Fibroblast of the aortic adventitia (primary cell): ENCODE data around the gene UPK1A. TPM values are rescaled to one million over a fixed set of nuclear protein-coding genes. Genes with fewer than 3 reads are reported as not detected.

ENCODE experiments used
- DNase-seq: peaks from one replicate; pipeline ENCODE4 v3.0.0-alpha.2; 2010; ENCODE audit warnings: low read depth
- H3K4me3 ChIP-seq: 2 replicates; pipeline ENCODE4 v1.5.1; 2011; ENCODE audit warnings: low read depth, mild to moderate bottlenecking, control low read depth, low read length, moderate library complexity
- CTCF ChIP-seq: IDR thresholded peaks from 2 replicates; pipeline ENCODE4 v1.5.1; 2011; ENCODE audit warnings: mild to moderate bottlenecking, low read length, control low read depth, inconsistent platforms; ENCODE audit not compliant: insufficient read depth
- total RNA-seq: library from RNA; depleted of rRNA; stranded (reverse); fragments of >200 nt; gene quantifications from 2 replicates; pipeline ENCODE4 v1.2.3, GENCODE V29; 2012; ENCODE audit warnings: low replicate concordance

Gene UPK1A
- total RNA-seq, 1 donor, result not detected

GRCh38 chr19:35637165-35637564 lies 29.2 kb upstream of the UPK1A start:
- DNase-seq, result no peak

GRCh38 chr19:35639321-35639639 lies 27.0 kb upstream of the UPK1A start:
- H3K4me3 ChIP-seq, result no peak overlapping the region
- no peak for DNase-seq
- no peak for TF ChIP-seq CTCF

More at GRCh38 chr19:35637165-35637564, 29.2 kb upstream of the UPK1A start:
- no peak for TF ChIP-seq CTCF
- no peak overlapping the region for H3K4me3 ChIP-seq

- no peak for TF ChIP-seq CTCF
- DNase-seq, result no peak
- no peak overlapping the region for H3K4me3 ChIP-seq
These were observed 26.5 kb upstream of the UPK1A start for GRCh38 chr19:35639863-35640262.

GRCh38 chr19:35641515-35642151 lies 24.7 kb upstream of the UPK1A start, which contains the start of gene ETV2:
Gene ETV2 (plus strand): TSS chr19:35641745. CDS start chr19:35642461, 716 bp downstream.
- no peak for TF ChIP-seq CTCF
- peak; percentile 12 for DNase-seq
- no peak within 1 kb of the TSS for H3K4me3 ChIP-seq

GRCh38 chr19:35642312-35642711 lies 24.0 kb upstream of the UPK1A start:
- no peak for DNase-seq
- TF ChIP-seq CTCF, result no peak

GRCh38 chr19:35642798-35643254 lies 23.5 kb upstream of the UPK1A start:
- no peak for DNase-seq
- no peak for TF ChIP-seq CTCF

More at GRCh38 chr19:35642312-35642711, 24.0 kb upstream of the UPK1A start:
- H3K4me3 ChIP-seq, result no peak overlapping the region

More at GRCh38 chr19:35642798-35643254, 23.5 kb upstream of the UPK1A start:
- peak overlapping the region; percentile 65 for H3K4me3 ChIP-seq
